Hepatocyte (in vitro differentiated cells): ENCODE measurements around the gene UPF2.

ENCODE experiments used
- CTCF ChIP-seq: fragments of 200-600 bp; sonication (generic); IDR thresholded peaks from 2 replicates; pipeline ENCODE4 v1.5.1; 2016; ENCODE audit warnings: antibody characterized with exemption, mild to moderate bottlenecking; ENCODE audit not compliant: poor library complexity
- EZH2 ChIP-seq: fragments of 200-600 bp; sonication (generic); IDR thresholded peaks from 2 replicates; pipeline ENCODE4 v1.6.1; 2016; ENCODE audit warnings: antibody characterized with exemption, mild to moderate bottlenecking, borderline replicate concordance
- EZH2phosphoT487 ChIP-seq: fragments of 200-600 bp; sonication (generic); IDR thresholded peaks from one replicate; pipeline ENCODE4 v1.6.1; 2018; ENCODE audit warnings: antibody characterized with exemption, mild to moderate bottlenecking, low read depth, moderate library complexity; ENCODE audit not compliant: unreplicated experiment, severe bottlenecking

- TF ChIP-seq CTCF: no peak
- no peak for TF ChIP-seq EZH2
- no peak for TF ChIP-seq EZH2phosphoT487
Observed at GRCh38 chr10:11934262-11934661, 108.3 kb downstream of the UPF2 start.
